MM.1S (cell line): ENCODE data around the gene POLR2J.
"Not testable (repeated sequence)": the region's sequence is repeated elsewhere in the genome, so short reads cannot be mapped to it uniquely, and the experiment has no call there.

Experiments
- DNase-seq: peaks from one replicate; pipeline ENCODE4 v3.0.0-alpha.2; 2015
- H2AFZ ChIP-seq: fragments of 300-600 bp; sonication (generic); 2 replicates; pipeline ENCODE4 v1.6.0; 2016; ENCODE audit warnings: antibody characterized with exemption, low read length
- H3F3A ChIP-seq: fragments of 300-600 bp; sonication (generic); 2 replicates; pipeline ENCODE4 v1.6.1; 2016; ENCODE audit warnings: mild to moderate bottlenecking, antibody characterized with exemption, low read length, moderate library complexity, mixed read lengths; ENCODE audit not compliant: insufficient read depth
- H3K27ac ChIP-seq: fragments of 300-600 bp; sonication (generic); 2 replicates; pipeline ENCODE4 v1.5.1; 2016; ENCODE audit warnings: mild to moderate bottlenecking, low read length
- H3K27me3 ChIP-seq: fragments of 300-600 bp; sonication (generic); replicated peaks from 2 replicates; pipeline ENCODE4 v1.6.0; 2016; ENCODE audit warnings: low read length; ENCODE audit not compliant: insufficient read depth
- H3K36me3 ChIP-seq: fragments of 300-600 bp; sonication (generic); replicated peaks from 2 replicates; pipeline ENCODE4 v1.6.1; 2016; ENCODE audit warnings: mild to moderate bottlenecking, low read length, mixed read lengths; ENCODE audit not compliant: insufficient read depth
- H3K4me1 ChIP-seq: fragments of 300-600 bp; sonication (generic); 2 replicates; pipeline ENCODE4 v1.6.1; 2016; ENCODE audit warnings: low read length, mixed read lengths
- H3K4me2 ChIP-seq: fragments of 300-600 bp; sonication (generic); 2 replicates; pipeline ENCODE4 v1.6.0; 2016; ENCODE audit warnings: low read depth, low read length
- H3K4me3 ChIP-seq: fragments of 300-600 bp; sonication (generic); 2 replicates; pipeline ENCODE4 v1.5.1; 2016; ENCODE audit warnings: low read length, mixed read lengths
- H3K79me2 ChIP-seq: fragments of 300-600 bp; sonication (generic); 2 replicates; pipeline ENCODE4 v1.6.1; 2016; ENCODE audit warnings: mixed run types, low read length, mixed read lengths
- H3K9ac ChIP-seq: fragments of 300-600 bp; sonication (generic); 2 replicates; pipeline ENCODE4 v1.6.1; 2016; ENCODE audit warnings: low read length, mixed read lengths
- H3K9me2 ChIP-seq: fragments of 300-600 bp; sonication (generic); replicated peaks from 2 replicates; pipeline ENCODE4 v1.6.1; 2016; ENCODE audit warnings: mild to moderate bottlenecking, low read length, mixed read lengths; ENCODE audit not compliant: insufficient read depth
- H3K9me3 ChIP-seq: fragments of 300-600 bp; sonication (generic); replicated peaks from 2 replicates; pipeline ENCODE4 v1.6.1; 2016; ENCODE audit warnings: mild to moderate bottlenecking, low read length, mixed read lengths; ENCODE audit not compliant: insufficient read depth
- H4K20me1 ChIP-seq: fragments of 300-600 bp; sonication (generic); 2 replicates; pipeline ENCODE4 v1.6.1; 2016; ENCODE audit warnings: mild to moderate bottlenecking, low read length, moderate library complexity, mixed read lengths; ENCODE audit not compliant: insufficient read depth
- CTCF ChIP-seq: fragments of 300-600 bp; sonication (generic); IDR thresholded peaks from 2 replicates; pipeline ENCODE4 v1.5.1; 2016; ENCODE audit warnings: antibody characterized with exemption, low read length, mixed read lengths
- EZH2 ChIP-seq: fragments of 300-600 bp; sonication (generic); optimal IDR thresholded peaks from 2 replicates; pipeline ENCODE3; 2017; ENCODE audit warnings: low read depth, mild to moderate bottlenecking, antibody characterized with exemption, low read length, mixed read lengths
- EZH2phosphoT487 ChIP-seq: fragments of 300-600 bp; sonication (generic); IDR thresholded peaks from 2 replicates; pipeline ENCODE4 v1.6.1; 2018; ENCODE audit warnings: antibody characterized with exemption, low read length

POLR2J gene

GRCh38 chr7:102457352-102457924, 21.3 kb downstream of the POLR2J start:
- H3K27ac ChIP-seq = no peak overlapping the region
- H4K20me1 ChIP-seq = no peaks in the 10 kb centered on the region
- H3K27me3 ChIP-seq = no peaks in the 10 kb centered on the region
- TF ChIP-seq EZH2phosphoT487 (no peak), CTCF (no peak), EZH2 (no peak)
- H3K4me1 ChIP-seq = no peaks in the 10 kb centered on the region
- H3K79me2 ChIP-seq = peaks cover 7% of the 10 kb centered on the region
- H3K9me3 ChIP-seq = no peaks in the 10 kb centered on the region
- no peak overlapping the region for H2AFZ ChIP-seq
- DNase-seq = no peak
- 0 out of 2 replicates have a peak, but pooled peaks cover 4% of the 10 kb centered on the region for H3F3A ChIP-seq
- H3K4me2 ChIP-seq = no peak overlapping the region
- H3K9me2 ChIP-seq = no peaks in the 10 kb centered on the region
- H3K36me3 ChIP-seq = no peaks in the 10 kb centered on the region
- H3K4me3 ChIP-seq = no peak overlapping the region
- no peak overlapping the region for H3K9ac ChIP-seq

DNA sequence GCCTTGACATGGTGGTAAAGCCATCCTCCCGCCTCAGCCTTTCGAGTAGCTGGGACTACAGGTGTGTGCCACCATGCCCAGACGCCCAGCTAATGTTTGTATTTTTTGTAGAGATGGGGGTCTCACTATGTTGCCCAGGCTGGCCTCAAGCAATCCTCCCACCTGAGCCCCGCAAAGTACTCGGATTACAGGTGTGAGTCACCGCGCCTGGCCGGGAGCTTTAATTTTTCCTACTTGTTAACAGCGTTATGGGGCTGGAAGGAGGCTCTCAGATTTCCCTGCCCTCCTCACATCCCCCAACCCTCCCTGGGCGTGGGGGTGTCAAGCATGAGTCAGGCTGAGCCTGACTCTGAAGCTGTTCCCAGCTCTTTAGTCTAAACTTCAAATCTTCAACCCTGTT, 22.4 kb downstream of the POLR2J start:
- Histone ChIP-seq H3K9me3 (no peaks in the 10 kb centered on the region), H3K9ac (no peak overlapping the region), H3K9me2 (no peaks in the 10 kb centered on the region), H3F3A (peaks cover 9% of the 10 kb centered on the region; the same call in 1 of the 2 replicates), H4K20me1 (no peaks in the 10 kb centered on the region), H3K27me3 (no peaks in the 10 kb centered on the region), H3K79me2 (no peaks in the 10 kb centered on the region), H3K36me3 (no peaks in the 10 kb centered on the region), H3K4me1 (peaks cover 3% of the 10 kb centered on the region; the same call in 1 of the 2 replicates), H3K4me2 (no peak overlapping the region), H3K27ac (no peak overlapping the region), H3K4me3 (no peak overlapping the region), H2AFZ (no peak overlapping the region)
- TF ChIP-seq EZH2phosphoT487 = no peak
- no peak for DNase-seq

GRCh38 chr7:102455596-102455995, 23.1 kb downstream of the POLR2J start:
- H3K27ac ChIP-seq = no peak overlapping the region
- TF ChIP-seq EZH2phosphoT487 = no peak
- H3K4me2 ChIP-seq = no peak overlapping the region
- DNase-seq = peak; percentile 1
- no peak overlapping the region for H3K9ac ChIP-seq
- peaks cover 8% of the 10 kb centered on the region for H3K4me1 ChIP-seq
- no peaks in the 10 kb centered on the region for H4K20me1 ChIP-seq
- H3K36me3 ChIP-seq = no peaks in the 10 kb centered on the region
- H3K9me2 ChIP-seq = no peaks in the 10 kb centered on the region
- H3F3A ChIP-seq = peaks cover 13% of the 10 kb centered on the region; the same call in 1 of the 2 replicates
- no peak overlapping the region for H2AFZ ChIP-seq
- H3K4me3 ChIP-seq = no peak overlapping the region
- H3K79me2 ChIP-seq = 0 out of 2 replicates have a peak, but pooled peaks cover under 1% of the 10 kb centered on the region
- H3K9me3 ChIP-seq = no peaks in the 10 kb centered on the region
- no peaks in the 10 kb centered on the region for H3K27me3 ChIP-seq

DNA sequence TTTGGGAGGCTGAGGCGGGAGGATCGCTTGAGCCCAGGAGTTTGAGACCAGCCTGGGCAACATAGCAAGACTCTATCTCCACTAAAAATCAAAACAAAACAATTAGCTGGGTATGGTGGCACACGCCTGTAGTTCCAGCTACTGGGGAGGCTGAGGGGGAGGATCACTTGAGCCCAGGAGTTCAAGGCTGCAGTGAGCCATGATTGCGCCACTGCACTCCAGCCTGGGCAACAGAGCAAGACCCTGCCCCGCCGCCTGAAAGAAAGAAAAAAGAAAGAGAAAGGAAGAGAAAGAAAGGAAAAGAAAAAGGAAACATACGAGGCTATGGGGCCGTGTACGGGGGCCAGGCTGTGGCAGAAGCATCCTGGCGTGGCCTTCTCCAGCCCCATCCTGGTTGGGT, 23.8 kb downstream of the POLR2J start:
- not testable (repeated sequence) for H3K36me3 ChIP-seq, H2AFZ ChIP-seq, H4K20me1 ChIP-seq, H3K4me2 ChIP-seq, H3K27ac ChIP-seq, H3K9ac ChIP-seq, DNase-seq, H3K79me2 ChIP-seq, H3K4me3 ChIP-seq, H3K27me3 ChIP-seq, H3K9me2 ChIP-seq, H3K9me3 ChIP-seq
- peaks cover 19% of the 10 kb centered on the region for H3F3A ChIP-seq
- peaks cover 14% of the 10 kb centered on the region for H3K4me1 ChIP-seq

DNA sequence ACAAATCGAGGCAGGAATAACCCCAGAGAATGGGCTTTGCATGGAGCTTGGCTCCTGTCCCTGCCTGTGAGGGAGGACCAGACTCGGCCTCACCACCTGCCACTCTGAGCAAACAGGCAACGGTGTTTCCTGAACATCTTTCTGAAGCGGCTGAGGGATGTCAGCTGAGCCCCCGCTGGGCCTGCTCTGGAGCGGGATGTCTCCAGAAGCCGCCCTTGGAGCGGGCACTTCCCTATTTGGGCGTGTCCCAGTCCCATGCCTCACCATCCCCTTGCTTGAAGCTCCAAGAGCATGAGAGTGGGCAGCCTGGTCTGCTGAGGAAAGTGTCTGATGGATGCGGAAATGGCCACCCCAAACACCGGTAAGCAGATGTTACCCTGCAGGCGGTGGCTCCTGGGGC, 24.3 kb downstream of the POLR2J start:
- H3K9me3 ChIP-seq = no peaks in the 10 kb centered on the region
- no peak overlapping the region for H3K4me3 ChIP-seq
- TF ChIP-seq EZH2phosphoT487 = no peak
- TF ChIP-seq CTCF = no peak
- no peak for TF ChIP-seq EZH2
- peak; percentile 1 for DNase-seq
- H3K4me1 ChIP-seq = peaks cover 14% of the 10 kb centered on the region
- H3K79me2 ChIP-seq = 0 out of 2 replicates have a peak, but pooled peaks cover 6% of the 10 kb centered on the region
- H3K27me3 ChIP-seq = no peaks in the 10 kb centered on the region
- H3K9ac ChIP-seq = no peak overlapping the region
- H3K4me2 ChIP-seq = no peak overlapping the region
- H3F3A ChIP-seq = peaks cover 19% of the 10 kb centered on the region
- no peak overlapping the region for H2AFZ ChIP-seq
- H3K9me2 ChIP-seq = no peaks in the 10 kb centered on the region
- no peak overlapping the region for H3K27ac ChIP-seq
- H4K20me1 ChIP-seq = no peaks in the 10 kb centered on the region
- H3K36me3 ChIP-seq = no peaks in the 10 kb centered on the region
